Stomach (tissue), 4 donors: ENCODE data around the gene SH3TC1.

Experiments
- EP300 ChIP-seq: sonication (generic); formaldehyde crosslinking; IDR thresholded peaks from one replicate; pipeline ENCODE4 v1.6.1; 2017; ENCODE audit warnings: antibody characterized with exemption
- POLR2A ChIP-seq, 4 donors: fragments of 450-650 bp; IDR thresholded peaks; one replicate each; pipeline ENCODE4 v1.6.1; 2016; ENCODE audit warnings: antibody characterized with exemption in 4 of 4, control low read depth in 2 of 4, mild to moderate bottlenecking in 1 of 4, moderate library complexity in 1 of 4
- POLR2AphosphoS5 ChIP-seq, 3 donors: sonication (generic); formaldehyde crosslinking; IDR thresholded peaks; one replicate each; pipeline ENCODE4 v1.6.1; 2016; ENCODE audit warnings: antibody characterized with exemption in 3 of 3
- TF ChIP-seq, protein P1 (sequence below), 7 experiments: fragments of 450-650 bp in 4 of 7; fragments of 200-600 bp in 3 of 7; sonication (generic) in 3 of 7; IDR thresholded peaks; one replicate each; pipeline ENCODE4 v1.5.1; 2016 to 2019; ENCODE audit warnings: antibody characterized with exemption in 7 of 7, control low read depth in 2 of 7, mild to moderate bottlenecking in 1 of 7

DNA sequence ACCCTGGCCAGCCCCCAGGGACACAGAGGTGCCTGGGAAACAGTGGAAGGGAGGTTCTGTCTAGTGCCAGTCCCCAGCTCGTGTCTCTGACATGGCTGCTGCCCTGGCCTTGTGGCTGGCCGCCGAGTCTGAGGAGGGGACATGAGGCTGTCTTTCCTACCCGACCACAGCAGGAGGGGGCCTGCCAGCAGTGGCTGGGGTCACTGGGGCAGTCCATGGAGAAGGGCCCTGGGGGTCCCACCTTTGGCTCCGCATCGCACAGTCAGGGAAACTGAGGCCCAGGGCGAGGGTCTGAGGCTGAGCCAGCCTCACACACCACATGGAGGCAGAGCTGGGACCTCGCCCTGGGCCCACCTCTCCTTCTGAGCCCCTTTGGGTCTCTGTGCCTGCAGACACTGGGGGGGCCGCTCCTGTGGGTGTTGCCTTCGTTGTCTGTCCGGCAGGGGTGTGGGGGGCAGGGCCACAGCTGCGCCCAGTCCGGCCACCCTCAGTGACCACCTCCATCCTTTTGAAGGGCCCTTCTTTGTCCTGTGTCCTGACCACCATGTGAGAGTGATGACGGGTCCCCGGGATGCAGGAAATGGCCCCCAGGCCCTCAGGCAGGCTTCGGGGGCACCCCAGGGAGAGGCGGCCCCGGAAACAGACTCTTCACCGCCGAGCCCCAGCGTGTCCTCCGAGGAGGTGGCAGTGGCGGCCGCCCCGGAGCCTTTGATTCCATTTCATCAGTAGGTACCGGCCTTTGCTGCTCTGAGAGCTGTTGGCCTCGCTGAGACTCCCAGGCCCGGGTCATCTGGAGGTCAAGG lies 17.6 kb downstream of the SH3TC1 start:
- TF ChIP-seq POLR2AphosphoS5 (IDR thresholded peaks at IDR 0.05) = no peak
- TF ChIP-seq, protein P1, sequence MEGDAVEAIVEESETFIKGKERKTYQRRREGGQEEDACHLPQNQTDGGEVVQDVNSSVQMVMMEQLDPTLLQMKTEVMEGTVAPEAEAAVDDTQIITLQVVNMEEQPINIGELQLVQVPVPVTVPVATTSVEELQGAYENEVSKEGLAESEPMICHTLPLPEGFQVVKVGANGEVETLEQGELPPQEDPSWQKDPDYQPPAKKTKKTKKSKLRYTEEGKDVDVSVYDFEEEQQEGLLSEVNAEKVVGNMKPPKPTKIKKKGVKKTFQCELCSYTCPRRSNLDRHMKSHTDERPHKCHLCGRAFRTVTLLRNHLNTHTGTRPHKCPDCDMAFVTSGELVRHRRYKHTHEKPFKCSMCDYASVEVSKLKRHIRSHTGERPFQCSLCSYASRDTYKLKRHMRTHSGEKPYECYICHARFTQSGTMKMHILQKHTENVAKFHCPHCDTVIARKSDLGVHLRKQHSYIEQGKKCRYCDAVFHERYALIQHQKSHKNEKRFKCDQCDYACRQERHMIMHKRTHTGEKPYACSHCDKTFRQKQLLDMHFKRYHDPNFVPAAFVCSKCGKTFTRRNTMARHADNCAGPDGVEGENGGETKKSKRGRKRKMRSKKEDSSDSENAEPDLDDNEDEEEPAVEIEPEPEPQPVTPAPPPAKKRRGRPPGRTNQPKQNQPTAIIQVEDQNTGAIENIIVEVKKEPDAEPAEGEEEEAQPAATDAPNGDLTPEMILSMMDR (IDR thresholded peaks at IDR 0.05) = no peak
- no peak for TF ChIP-seq EP300
- no peak for TF ChIP-seq POLR2A (IDR thresholded peaks at IDR 0.05)
